GM18517 (cell line): ENCODE measurements around the gene TOMM7.
"Not testable (repeated sequence)": the region's sequence is repeated elsewhere in the genome, so short reads cannot be mapped to it uniquely, and the experiment has no call there.

Source experiments
- ATAC-seq: cut with Tn5 transposase; IDR thresholded peaks from one replicate; pipeline ENCODE4 v1.9.1; 2021; ENCODE audit warnings: mild to moderate bottlenecking, moderate library complexity; ENCODE audit not compliant: unreplicated experiment

The TOMM7 gene

DNA sequence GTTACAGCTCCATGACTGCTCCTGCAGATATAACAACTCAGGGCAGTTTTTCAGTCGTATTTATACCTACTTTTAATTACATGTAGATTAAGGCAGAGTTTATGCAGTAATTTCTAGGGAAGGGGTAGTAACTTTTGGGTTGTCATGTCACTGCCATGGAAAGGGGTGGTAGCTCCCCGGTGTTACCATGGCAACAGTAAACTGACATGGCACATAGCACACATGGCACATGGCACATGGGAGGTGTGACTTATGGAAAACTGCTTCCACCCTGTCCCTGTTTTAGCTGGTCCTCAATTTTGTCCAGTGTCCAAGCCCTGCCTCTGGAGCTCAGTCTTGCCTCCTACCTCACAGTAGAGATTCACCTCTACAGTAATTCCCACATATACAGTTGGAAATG is 3.9 kb upstream of the TOMM7 start:
- ATAC-seq, result no peak

DNA sequence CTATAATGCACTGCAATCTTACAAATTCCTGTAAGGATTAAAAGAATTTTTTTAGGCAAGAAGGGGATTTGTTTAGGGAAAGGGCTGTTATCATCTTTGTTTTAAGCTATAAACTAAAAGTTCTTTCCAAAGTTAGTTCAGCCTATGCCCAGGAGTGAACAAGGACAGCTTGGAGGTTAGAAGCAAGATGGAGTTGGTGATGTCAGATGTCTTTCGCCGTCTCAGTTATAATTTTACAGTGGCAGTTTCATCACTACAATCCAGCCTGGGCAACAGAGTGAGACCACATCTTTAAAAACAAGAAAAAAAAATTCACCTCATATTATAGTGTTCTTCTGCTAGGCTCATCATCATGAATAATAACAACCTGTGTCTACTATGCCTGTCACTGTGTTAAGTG is 2.1 kb upstream of the TOMM7 start:
- ATAC-seq, result no peak

DNA sequence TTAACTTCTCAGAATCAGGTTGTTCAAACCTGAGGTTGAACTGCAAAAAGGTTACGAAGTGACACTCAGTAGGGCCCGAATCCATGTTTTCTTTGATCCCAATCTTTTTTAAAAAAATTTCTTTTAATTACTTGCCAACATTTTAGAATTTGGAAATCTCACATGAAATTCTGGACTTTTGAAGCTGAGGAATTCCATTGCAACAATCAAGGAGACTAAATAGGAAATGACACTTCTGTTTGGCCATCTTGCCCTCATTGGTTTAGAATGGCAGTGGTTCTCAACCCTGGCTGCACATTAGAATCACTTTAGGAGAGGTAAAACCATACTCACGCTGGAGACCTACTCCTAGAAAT is 471 bp upstream of the TOMM7 start:
- ATAC-seq, result no peak

DNA sequence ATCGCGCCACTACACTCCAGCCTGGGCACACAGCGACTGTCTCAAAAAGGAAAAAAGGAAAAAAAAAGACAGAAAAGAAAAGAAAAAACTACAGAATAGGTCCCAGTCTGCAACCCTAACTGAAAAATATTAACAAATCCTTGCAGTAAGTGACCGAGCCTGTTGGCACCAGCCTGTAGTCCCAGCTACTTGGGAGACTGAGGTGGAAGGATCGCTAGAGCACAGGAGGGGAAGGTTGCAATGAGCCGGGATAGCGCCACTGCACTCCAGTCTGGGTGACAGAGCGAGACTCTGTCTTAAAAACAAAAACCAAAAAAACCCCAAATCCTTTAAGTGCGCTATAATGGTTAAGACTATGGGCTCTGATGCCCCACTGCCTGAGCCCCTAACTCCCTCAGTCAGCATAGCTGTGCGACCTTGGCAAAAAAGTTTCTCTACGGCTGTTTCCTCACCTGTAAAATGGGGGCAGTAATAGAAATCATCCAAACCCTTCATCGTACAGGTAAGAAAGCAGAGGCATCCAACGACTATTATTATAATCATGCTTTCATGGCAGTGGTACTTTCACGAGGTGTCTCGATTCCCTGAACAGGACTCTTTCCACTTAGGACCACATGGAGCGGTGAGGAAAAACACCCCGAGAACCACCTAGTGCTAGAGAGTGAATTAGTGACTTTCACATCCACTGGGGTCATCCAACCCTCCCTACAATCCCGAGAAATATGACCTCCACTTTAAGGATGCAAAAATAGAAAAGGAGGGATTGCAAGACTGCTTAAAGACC is 755 bp downstream of the TOMM7 start:
- no peak for ATAC-seq

DNA sequence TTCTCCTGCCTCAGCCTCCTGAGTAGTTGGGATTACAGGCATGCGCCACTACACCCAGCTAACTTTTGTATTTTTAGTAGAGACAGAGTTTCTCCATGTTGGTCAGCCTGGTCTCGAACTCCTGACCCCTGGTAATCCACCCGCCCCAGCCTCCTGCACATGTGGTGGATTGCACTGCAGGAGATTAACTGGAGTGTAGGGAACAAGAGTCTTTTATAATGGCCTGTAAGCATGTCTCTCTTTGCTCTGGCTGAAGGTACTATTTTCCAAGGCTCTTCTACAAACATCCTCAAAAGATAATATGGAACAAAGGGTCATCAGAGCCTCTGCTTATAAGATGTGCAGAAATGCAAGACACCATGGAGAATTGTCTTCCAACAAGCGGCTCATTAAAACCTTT is 3.2 kb downstream of the TOMM7 start:
- ATAC-seq, result no peak

DNA sequence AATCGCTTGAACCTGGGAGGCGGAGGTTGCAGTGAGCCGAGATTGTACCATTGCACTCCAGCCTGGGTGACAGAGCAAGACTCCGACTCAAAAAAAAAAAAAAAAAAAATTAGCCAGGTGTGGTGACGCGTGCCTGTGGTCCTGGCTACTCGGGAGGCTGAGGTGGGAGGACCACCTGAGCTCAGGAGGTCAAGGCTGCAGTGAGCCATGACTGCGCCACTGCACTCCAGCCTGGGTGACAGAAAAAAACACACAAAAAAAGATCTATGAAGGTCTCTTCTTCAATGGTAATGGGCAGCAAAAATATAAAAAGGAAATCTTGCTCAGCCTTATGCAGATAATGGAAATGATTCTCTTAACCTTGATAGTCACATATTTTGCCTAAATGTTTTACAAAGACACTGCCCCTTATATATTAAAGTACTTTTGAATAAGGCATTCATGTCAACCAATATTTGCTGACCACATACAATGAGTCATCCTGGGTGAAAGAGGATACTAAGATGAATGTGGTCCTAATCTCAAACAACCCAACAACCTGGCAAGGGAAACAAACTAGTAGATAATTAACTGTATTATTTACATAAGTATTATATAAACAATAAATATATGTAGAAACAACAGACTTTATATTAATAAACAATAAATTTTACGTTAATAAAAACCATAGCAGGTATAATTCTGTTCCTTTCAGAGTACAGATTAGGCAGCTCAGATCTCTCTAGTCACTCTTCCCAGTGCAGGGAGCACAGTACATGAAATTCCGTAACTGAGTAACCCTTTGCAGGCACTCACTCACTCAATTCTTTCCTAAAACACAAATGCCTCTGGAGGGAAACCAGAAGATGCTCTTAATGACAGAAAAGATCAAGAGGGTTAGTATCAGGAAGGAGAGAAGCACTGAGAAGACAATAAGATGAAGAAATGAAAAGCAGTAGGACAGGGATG is 8.1 kb downstream of the TOMM7 start:
- ATAC-seq, result no peak

DNA sequence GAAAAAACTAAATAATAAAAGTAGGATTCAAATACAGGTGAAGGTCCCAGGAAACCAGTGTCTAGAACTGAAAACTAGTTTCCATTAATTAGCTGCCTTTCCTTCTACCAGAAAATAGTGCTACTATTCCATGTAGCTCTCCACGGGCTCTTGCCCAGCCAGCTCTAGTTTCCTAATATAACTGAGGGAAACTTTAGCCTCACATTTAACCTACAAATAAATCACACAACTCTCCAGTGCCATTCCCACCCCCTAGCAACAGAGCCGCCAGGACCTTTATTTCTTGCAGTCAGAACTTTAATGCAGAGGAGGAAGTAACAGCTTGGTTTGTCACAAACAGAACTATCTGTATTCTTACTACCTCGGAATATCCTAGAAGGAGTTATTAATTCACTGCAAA is 10.3 kb downstream of the TOMM7 start:
- ATAC-seq, result no peak

DNA sequence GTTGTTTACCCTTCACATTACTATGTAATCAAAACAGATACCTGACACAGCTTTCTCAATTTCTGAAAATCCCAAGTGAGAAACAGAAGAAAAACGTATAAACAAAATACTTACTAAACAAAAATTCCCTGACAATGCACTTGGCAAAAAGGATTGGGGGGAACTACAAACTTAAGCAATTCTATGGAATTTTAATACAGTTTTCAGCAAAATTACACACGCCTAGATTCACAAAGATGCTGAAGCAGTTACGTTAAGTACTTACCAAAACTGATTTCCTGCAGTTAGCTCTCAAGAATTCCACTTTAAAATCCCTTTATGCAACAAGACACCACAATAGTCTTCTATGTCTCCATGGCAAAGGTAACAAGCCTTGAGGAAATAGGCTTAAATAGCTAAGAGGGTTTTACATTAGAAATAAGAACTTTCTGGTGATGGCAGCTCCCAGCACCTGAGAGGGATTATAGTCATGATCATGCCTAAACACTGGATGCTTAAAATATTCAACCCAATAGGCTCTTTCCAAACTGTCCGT is 10.8 kb downstream of the TOMM7 start:
- no peak for ATAC-seq

DNA sequence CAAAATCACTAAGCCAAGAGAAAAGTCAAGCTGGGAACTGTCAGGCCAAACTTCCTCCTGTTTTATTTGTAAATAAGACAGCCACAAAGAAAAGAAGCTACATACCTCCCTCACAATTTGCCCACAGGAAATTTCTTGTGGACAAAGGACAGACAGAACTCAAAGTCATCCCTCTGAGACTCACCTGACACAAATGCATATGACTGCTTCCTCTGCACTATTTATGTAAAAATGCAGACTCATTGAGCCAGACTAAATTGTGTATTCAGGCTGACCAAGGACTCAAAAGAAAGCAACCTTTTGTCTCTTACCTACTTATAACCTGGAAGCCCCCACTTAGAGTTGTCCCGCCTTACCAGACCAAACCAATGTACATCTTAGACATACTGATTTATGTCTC is 11.8 kb downstream of the TOMM7 start:
- no peak for ATAC-seq

DNA sequence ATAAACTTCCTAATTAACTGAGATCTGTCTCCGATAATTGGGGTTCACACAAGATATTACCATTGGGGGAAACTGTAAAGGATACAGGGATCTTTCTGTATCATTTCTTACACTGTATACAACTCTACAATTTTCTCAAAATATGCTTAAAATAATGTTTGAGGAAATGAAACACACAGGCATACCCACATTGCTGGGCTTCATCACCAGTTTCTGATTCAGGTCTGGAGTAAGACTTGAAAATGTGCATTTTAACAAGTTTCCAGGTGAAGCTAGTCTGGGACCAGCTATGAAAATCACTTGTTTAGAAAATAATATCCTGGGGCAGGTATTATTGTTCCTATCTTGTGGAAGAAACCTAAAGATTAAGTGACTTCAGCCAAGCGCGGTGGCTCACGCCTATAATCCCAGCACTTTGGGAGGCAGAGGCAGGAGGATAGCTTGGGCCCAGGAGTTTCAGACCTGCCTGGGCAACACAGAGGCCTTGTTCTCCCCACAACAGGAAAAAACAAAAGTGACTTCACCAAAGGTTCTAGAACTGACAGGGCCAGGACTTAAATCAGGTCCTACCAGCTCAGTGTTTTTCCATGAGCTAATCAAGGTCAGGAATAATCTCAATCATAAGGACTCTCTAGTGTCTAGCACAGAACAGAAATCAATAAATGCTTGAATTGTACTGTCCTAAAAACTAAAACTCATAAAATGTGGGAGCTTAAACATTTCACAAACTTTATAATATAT is 12.6 kb downstream of the TOMM7 start:
- no peak for ATAC-seq

DNA sequence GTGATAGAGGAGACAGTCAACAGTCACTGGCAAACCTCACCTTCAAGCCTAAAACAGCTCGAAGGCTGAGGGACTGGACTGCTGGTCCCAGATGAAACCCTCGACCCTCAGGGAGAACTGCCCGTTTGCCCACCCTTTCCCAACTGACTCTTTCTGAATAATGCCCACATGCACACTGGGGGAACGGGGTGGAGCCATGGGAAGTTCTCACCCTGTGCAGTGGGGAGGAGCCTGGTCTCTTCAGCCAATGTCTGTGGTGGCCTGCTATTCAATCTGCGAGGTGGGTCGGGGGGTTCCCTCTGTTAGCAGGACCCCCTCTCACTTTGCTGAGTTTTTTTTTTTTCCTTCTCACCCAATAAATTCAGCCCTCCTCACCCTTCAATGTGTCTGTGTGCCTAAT is 14.5 kb downstream of the TOMM7 start:
- no peak for ATAC-seq

DNA sequence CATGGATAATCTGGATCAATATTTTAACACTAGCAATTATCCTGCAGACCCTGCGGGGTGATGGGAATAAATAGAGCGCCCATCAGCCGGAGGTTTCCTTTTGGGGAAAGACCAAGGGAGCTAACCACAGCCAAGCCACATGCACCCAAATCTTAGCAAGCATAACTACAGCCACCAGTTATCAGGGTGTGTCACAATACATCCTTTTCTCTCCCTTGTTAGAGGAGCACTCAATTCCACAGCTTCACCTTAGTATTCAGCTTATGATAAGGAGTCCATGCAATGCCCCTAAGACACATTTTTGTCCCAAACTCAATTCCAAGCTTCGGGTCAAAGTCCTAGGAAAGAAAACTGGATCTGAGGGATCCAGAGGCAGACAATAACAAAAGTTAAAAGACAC is 15.9 kb downstream of the TOMM7 start:
- ATAC-seq, result no peak

DNA sequence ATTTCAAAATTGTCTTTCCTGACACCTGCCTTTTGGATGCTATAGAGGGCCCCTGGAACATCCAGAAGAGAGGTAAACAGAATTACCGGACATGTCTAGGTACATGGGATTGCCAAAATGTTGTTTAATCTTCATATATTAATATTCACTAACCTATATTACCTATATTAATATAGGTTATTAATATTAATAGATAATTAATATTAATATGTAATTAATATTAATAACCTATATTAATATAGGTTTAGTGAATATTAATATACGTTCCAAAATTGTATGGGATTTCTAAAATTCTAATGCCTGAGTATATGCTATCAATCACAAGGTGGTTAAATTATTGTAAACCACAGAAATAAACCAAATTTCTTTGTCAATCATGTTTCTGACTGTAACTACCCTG is 17.4 kb downstream of the TOMM7 start:
- no peak for ATAC-seq

DNA sequence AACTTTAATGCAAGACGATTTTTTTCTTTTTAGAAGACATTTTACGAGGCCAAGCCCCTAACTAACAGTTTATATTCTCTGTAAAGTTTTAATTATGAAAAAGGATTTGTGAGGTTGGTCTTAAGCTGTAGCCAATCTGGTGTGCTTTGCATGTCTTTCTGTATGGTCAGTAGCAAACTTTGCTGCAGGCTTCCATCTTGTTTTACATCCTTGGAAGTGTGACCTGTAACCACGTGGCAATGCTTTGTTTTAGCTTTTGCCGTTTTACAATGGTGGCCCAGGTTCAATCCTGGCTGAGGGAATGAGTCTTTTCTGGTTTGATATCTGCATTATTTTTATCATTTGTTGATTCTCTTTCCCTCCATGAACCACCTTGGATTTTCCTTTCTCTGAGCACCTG is 19.8 kb downstream of the TOMM7 start:
- ATAC-seq, result not testable (repeated sequence)

DNA sequence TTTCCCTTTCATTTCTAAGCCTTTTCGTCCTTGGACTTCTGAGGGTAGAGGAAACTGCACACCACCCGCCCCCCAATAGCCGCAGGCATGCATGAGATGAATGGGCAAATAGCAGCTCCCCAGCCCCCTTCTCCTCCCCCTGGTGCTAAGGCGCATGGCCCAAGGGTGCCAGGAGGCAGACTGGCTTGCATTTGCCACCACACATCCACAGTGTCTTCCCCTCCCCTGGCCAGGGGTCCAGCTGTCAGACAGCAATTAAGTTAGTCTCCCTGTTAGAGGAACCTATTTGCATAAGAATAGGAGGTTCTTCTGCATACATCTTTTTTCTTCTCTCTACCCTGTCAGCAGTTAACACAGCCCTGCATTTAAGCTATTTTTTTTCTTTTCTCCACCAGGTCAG is 20.2 kb downstream of the TOMM7 start:
- no peak for ATAC-seq

DNA sequence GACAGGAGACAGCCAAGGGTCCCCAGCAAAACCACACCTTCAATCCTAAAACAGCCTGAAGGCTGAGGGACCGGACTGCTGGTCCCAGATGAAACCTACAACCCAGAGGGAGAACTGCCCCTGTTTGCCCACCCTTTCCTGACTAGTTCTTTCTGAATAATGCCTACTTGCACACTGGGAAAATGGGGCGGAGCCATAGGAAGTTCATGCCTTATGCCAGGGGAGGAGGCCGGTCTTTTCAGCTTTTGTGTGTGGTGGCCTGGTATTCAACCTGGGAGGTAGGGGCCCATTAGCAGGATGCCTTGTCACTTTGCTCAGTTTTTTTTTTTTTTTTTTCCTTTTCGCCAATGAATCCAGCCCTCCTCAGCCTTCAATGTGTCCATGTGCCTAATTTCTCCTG is 20.7 kb downstream of the TOMM7 start:
- no peak for ATAC-seq

DNA sequence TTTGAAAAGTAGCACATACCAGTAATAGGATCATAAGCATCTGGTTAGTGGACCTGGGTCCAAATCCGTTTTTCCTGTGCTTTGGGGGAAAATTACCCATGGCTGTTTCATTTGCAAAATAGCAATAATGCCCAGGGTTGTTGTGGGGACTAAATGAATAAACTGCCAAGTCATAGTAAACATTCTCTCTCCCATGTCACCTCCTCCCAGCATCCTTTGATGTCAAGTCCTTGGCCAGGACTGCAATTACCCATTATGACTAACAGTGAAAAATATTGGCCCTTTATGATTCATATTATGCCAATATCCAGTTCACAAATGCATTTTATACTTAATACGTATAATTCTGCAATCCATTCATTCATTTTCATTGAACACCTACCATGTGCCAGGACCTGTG is 23.0 kb downstream of the TOMM7 start:
- no peak for ATAC-seq

DNA sequence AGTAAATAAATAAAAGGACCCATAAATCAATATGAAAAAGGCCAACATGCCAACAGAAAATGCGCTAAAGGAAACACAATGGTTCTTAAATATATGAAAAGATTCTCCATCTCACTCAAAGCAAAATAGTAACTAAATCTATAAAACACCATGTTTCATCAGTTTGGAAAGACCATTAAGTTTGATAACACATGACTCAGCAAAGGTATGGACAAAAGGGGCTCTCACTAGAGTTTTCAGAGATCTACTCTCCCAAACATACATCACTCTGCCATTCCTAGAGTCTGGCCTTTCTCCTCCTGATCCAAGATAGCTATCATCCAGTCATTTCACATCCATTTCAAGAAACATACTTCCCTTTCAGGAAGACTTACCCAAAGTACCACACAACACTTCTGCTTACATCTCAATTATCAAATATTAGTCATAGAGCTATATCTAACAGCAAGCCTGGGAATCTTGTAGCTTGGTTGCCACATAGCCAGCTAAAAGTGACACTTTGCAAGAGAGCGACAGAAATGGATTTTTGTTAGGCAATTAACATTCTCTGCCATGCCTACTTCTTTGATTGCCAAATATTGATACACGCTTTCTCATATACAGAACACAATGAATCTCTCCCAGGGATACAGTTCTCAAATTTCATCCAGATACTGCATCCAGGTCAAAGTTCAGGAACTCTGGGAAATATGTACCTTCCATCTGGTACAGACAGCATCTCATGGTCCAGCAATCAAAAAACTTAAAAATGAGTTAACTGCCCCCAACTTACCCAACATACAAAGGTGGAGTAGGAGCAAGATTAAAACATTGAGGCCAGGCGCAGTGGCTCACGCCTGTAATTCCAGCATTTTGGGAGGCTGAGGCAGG is 28.8 kb downstream of the TOMM7 start:
- ATAC-seq, result no peak

DNA sequence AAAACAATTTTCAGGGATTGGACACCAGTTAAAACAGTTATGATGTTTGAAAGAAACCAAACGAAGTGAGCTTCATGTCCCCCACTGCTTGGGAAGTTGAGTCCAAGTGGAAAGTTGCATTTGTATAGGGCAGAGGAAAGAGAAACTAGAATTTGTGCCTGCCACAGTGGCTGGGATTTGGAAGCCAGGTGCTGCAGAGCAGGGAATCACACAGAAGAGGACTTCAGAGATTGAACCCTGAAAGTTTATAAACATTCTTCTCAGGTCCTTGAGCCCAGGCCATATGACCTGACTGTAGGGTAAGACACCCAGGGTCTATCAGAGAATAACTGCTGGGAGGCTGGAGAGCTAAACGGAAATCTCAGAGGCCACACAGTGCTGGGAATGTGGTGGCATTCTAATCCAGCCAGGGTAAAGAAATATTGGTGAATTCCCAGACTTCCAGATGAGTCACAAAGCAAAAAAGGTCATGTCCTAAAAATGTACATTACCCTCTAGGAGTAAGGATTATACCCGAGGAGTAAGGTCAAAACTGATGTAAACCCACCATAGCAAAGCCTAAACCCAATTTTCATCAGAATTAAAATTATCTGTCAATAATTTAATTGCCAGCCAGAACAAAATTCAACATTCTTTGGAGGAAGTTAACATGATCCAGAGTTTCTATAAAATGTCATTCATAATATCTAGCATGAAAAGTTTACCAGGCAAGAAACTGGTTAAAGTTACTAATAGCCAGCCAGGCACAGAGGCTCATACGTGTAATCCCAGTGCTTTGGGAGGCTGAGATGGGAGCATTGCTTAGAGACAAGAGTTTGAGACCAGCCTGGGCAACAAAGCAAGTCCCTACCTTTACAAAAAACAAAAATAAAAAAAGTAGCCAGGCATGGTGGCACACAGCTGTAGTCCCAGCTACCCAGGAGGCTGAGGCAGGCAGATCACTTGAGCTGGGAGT is 31.2 kb downstream of the TOMM7 start:
- no peak for ATAC-seq
